ENCODE results near the gene AOC1. TPM values are rescaled to one million over a fixed set of nuclear protein-coding genes. Genes with fewer than 3 reads are reported as not detected.

The AOC1 gene
- total RNA-seq, 6 experiments from 2014 or later, result 2.2 to 17.5 (median 9.4) TPM; not detected in 3

GRCh38 chr7:150818971-150819370 is 33.3 kb upstream of the AOC1 start:
- H3K36me3 ChIP-seq, result no peaks in the 10 kb centered on the region
- no peaks in the 10 kb centered on the region for H3K9me3 ChIP-seq
- no peak for ATAC-seq
- H3K27me3 ChIP-seq, result no peaks in the 10 kb centered on the region
- H3K4me1 ChIP-seq, result peaks cover 0 to 9% (median 3%) of the 10 kb centered on the region in 4 donors
- 76% methylated on average over 2 of the region's 2 CpGs for WGBS (ENCODE audit: insufficient coverage, low coverage, low lambda C conversion rate, missing lambda C conversion rate)
- no peak overlapping the region for H3K4me3 ChIP-seq
- H3K27ac ChIP-seq, result no peak overlapping the region
- intact Hi-C loops (cut with DNase I), result no loop called here
- no peak for TF ChIP-seq CTCF (IDR thresholded peaks at IDR 0.05)
- no peak for TF ChIP-seq POLR2A (IDR thresholded peaks at IDR 0.05)
- DNase-seq, result no peak

GRCh38 chr7:150820148-150820547 is 32.2 kb upstream of the AOC1 start:
- no peak for TF ChIP-seq CTCF (IDR thresholded peaks at IDR 0.05)
- no peak for TF ChIP-seq POLR2A (IDR thresholded peaks at IDR 0.05)
- no peak for DNase-seq
- intact Hi-C loops (cut with DNase I), result no loop called here
- Histone ChIP-seq H3K4me1 (peaks cover 0 to 17% (median 8%) of the 10 kb centered on the region in 4 donors), H3K36me3 (no peaks in the 10 kb centered on the region), H3K27ac (no peak overlapping the region), H3K9me3 (no peaks in the 10 kb centered on the region), H3K4me3 (no peak overlapping the region), H3K27me3 (no peaks in the 10 kb centered on the region)
- peak in 2 of 4 donors; percentile 23 to 62 for ATAC-seq
- WGBS (ENCODE audit: insufficient coverage, low coverage, low lambda C conversion rate, missing lambda C conversion rate), result 32% methylated on average over 5 of the region's 5 CpGs

GRCh38 chr7:150820578-150821198 is 31.6 kb upstream of the AOC1 start:
- 49% methylated on average over 3 of the region's 7 CpGs for WGBS (ENCODE audit: insufficient coverage, low coverage, low lambda C conversion rate, missing lambda C conversion rate)
- Histone ChIP-seq H3K27ac (no peak overlapping the region), H3K27me3 (no peaks in the 10 kb centered on the region), H3K9me3 (no peaks in the 10 kb centered on the region), H3K4me1 (peaks cover 0 to 23% (median 11%) of the 10 kb centered on the region in 4 donors), H3K4me3 (no peak overlapping the region), H3K36me3 (no peaks in the 10 kb centered on the region)
- TF ChIP-seq CTCF (IDR thresholded peaks at IDR 0.05) (peak in 3 of 4 donors; percentile 15 to 30 (median 21)), POLR2A (IDR thresholded peaks at IDR 0.05) (no peak)
- intact Hi-C loops (cut with DNase I), result no loop called here
- no peak for DNase-seq
- ATAC-seq, result peak in 1 of 4 donors; percentile 38

GRCh38 chr7:150823043-150823442 is 29.3 kb upstream of the AOC1 start:
- Histone ChIP-seq H3K4me1 (peaks cover 0 to 36% (median 13%) of the 10 kb centered on the region in 4 donors), H3K9me3 (no peaks in the 10 kb centered on the region), H3K27me3 (no peaks in the 10 kb centered on the region), H3K4me3 (no peak overlapping the region), H3K27ac (no peak overlapping the region), H3K36me3 (no peaks in the 10 kb centered on the region)
- ATAC-seq (no peak), DNase-seq (no peak)
- intact Hi-C loops (cut with DNase I), result no loop called here
- WGBS (ENCODE audit: insufficient coverage, low coverage, low lambda C conversion rate, missing lambda C conversion rate), result 83% methylated on average over 6 of the region's 8 CpGs
- TF ChIP-seq CTCF (IDR thresholded peaks at IDR 0.05) (no peak), POLR2A (IDR thresholded peaks at IDR 0.05) (no peak)

Measured in right lobe of liver (tissue), 6 donors.